SJCRH30 (cell line): ENCODE data around the gene SFRP5. TPM values are rescaled to one million over a fixed set of nuclear protein-coding genes. Genes with fewer than 3 reads are reported as not detected.

Experiments
- DNase-seq, 2 experiments: peaks; one replicate each; pipeline ENCODE4 v3.0.0-alpha.2; 2015 to 2020
- H3K27ac ChIP-seq: fragments of 250-450 bp; sonication (Bioruptor Pico); 2 replicates; pipeline ENCODE4 v1.5.1; 2020; ENCODE audit warnings: mild to moderate bottlenecking, moderate library complexity
- H3K27me3 ChIP-seq: fragments of 250-450 bp; sonication (Bioruptor Pico); 2 replicates; pipeline ENCODE4 v1.5.1; 2020; ENCODE audit warnings: mild to moderate bottlenecking, moderate library complexity
- H3K36me3 ChIP-seq: fragments of 250-450 bp; sonication (Bioruptor Pico); 2 replicates; pipeline ENCODE4 v1.5.1; 2020; ENCODE audit warnings: mild to moderate bottlenecking, moderate library complexity
- H3K4me1 ChIP-seq: fragments of 250-450 bp; sonication (Bioruptor Pico); 2 replicates; pipeline ENCODE4 v1.5.1; 2020; ENCODE audit warnings: mild to moderate bottlenecking, moderate library complexity
- H3K4me3 ChIP-seq: fragments of 250-450 bp; sonication (Bioruptor Pico); 2 replicates; pipeline ENCODE4 v1.5.1; 2020; ENCODE audit warnings: mild to moderate bottlenecking, moderate library complexity
- H3K9me3 ChIP-seq: fragments of 250-450 bp; sonication (Bioruptor Pico); replicated peaks from 2 replicates; pipeline ENCODE4 v1.5.1; 2020; ENCODE audit warnings: mild to moderate bottlenecking, moderate library complexity
- total RNA-seq: library from RNA; depleted of rRNA; stranded (reverse); fragments of >200 nt; shearing (Covaris generic); gene quantifications from 2 replicates; pipeline ENCODE4 v1.2.3, GENCODE V29; 2014; rRNA removed

Gene SFRP5
- not detected in 2 replicates for total RNA-seq

- no peak within 1 kb of the TSS for H3K27ac ChIP-seq
- peaks cover 14% of the 10 kb centered on the region for H3K4me1 ChIP-seq
- H3K27me3 ChIP-seq = no peaks in the 10 kb centered on the region
- no peaks in the 10 kb centered on the region for H3K36me3 ChIP-seq
- DNase-seq = no peak
- no peaks in the 10 kb centered on the region for H3K9me3 ChIP-seq
- no peak within 1 kb of the TSS for H3K4me3 ChIP-seq
Measured at GRCh38 chr10:97771913-97772823, at the start of gene SFRP5. Gene SFRP5, minus strand, starts transcription at chr10:97771999. Its CDS starts 166 bp downstream, at chr10:97771833.

- H3K4me1 ChIP-seq = peaks cover 3% of the 10 kb centered on the region
- H3K9me3 ChIP-seq = no peaks in the 10 kb centered on the region
- H3K36me3 ChIP-seq = no peaks in the 10 kb centered on the region
- no peak overlapping the region for H3K4me3 ChIP-seq
- H3K27me3 ChIP-seq = no peaks in the 10 kb centered on the region
- no peak for DNase-seq
- H3K27ac ChIP-seq = no peak overlapping the region
Measured at GRCh38 chr10:97820096-97820704, 48.4 kb upstream of the SFRP5 start.

- no peak overlapping the region for H3K4me3 ChIP-seq
- no peak overlapping the region for H3K27ac ChIP-seq
- H3K9me3 ChIP-seq = no peaks in the 10 kb centered on the region
- H3K27me3 ChIP-seq = no peaks in the 10 kb centered on the region
- H3K4me1 ChIP-seq = peaks cover 6% of the 10 kb centered on the region
- H3K36me3 ChIP-seq = no peaks in the 10 kb centered on the region
- no peak for DNase-seq
Measured at GRCh38 chr10:97818572-97818971, 46.8 kb upstream of the SFRP5 start.

GRCh38 chr10:97816609-97817008 lies 44.8 kb upstream of the SFRP5 start:
- H3K27ac ChIP-seq = no peak overlapping the region
- H3K9me3 ChIP-seq = no peaks in the 10 kb centered on the region
- no peak for DNase-seq
- H3K27me3 ChIP-seq = no peaks in the 10 kb centered on the region
- H3K36me3 ChIP-seq = no peaks in the 10 kb centered on the region
- no peak overlapping the region for H3K4me3 ChIP-seq
- peaks cover 8% of the 10 kb centered on the region; the same call in 1 of the 2 replicates for H3K4me1 ChIP-seq

GRCh38 chr10:97814996-97815395 lies 43.2 kb upstream of the SFRP5 start:
- H3K27ac ChIP-seq = no peak overlapping the region; the same call in 1 of the 2 replicates
- no peaks in the 10 kb centered on the region for H3K9me3 ChIP-seq
- DNase-seq = no peak
- H3K36me3 ChIP-seq = no peaks in the 10 kb centered on the region
- no peak overlapping the region for H3K4me3 ChIP-seq
- no peaks in the 10 kb centered on the region for H3K27me3 ChIP-seq
- peaks cover 12% of the 10 kb centered on the region; the same call in 1 of the 2 replicates for H3K4me1 ChIP-seq

- no peak overlapping the region for H3K27ac ChIP-seq
- no peak for DNase-seq
Measured at GRCh38 chr10:97813311-97813710, 41.5 kb upstream of the SFRP5 start.

GRCh38 chr10:97812696-97813095 lies 40.9 kb upstream of the SFRP5 start:
- Histone ChIP-seq H3K36me3 (no peaks in the 10 kb centered on the region), H3K27me3 (no peaks in the 10 kb centered on the region), H3K9me3 (no peaks in the 10 kb centered on the region), H3K27ac (no peak overlapping the region), H3K4me3 (no peak overlapping the region), H3K4me1 (peaks cover 12% of the 10 kb centered on the region; the same call in 1 of the 2 replicates)
- DNase-seq = no peak

More at GRCh38 chr10:97813311-97813710, 41.5 kb upstream of the SFRP5 start:
- no peaks in the 10 kb centered on the region for H3K27me3 ChIP-seq
- H3K4me3 ChIP-seq = no peak overlapping the region
- H3K9me3 ChIP-seq = no peaks in the 10 kb centered on the region
- peaks cover 12% of the 10 kb centered on the region; the same call in 1 of the 2 replicates for H3K4me1 ChIP-seq
- H3K36me3 ChIP-seq = no peaks in the 10 kb centered on the region

- no peaks in the 10 kb centered on the region for H3K36me3 ChIP-seq
- no peaks in the 10 kb centered on the region for H3K9me3 ChIP-seq
- no peaks in the 10 kb centered on the region for H3K27me3 ChIP-seq
- no peak for DNase-seq
- H3K4me1 ChIP-seq = peaks cover 12% of the 10 kb centered on the region; the same call in 1 of the 2 replicates
- H3K4me3 ChIP-seq = no peak overlapping the region
- no peak overlapping the region for H3K27ac ChIP-seq
Measured at GRCh38 chr10:97811958-97812357, 40.2 kb upstream of the SFRP5 start.

- H3K27me3 ChIP-seq = no peaks in the 10 kb centered on the region
- H3K36me3 ChIP-seq = no peaks in the 10 kb centered on the region
- no peak overlapping the region for H3K27ac ChIP-seq
- DNase-seq = no peak
- H3K9me3 ChIP-seq = no peaks in the 10 kb centered on the region
- H3K4me1 ChIP-seq = peaks cover 21% of the 10 kb centered on the region
- H3K4me3 ChIP-seq = no peak overlapping the region
Measured at GRCh38 chr10:97810446-97810845, 38.6 kb upstream of the SFRP5 start.

GRCh38 chr10:97805949-97806348 lies 34.1 kb upstream of the SFRP5 start:
- Histone ChIP-seq H3K4me3 (no peak overlapping the region), H3K36me3 (no peaks in the 10 kb centered on the region), H3K9me3 (no peaks in the 10 kb centered on the region), H3K4me1 (peaks cover 28% of the 10 kb centered on the region), H3K27me3 (no peaks in the 10 kb centered on the region), H3K27ac (no peak overlapping the region)
- DNase-seq = no peak

- peak; percentile 94 to 96 for DNase-seq
- Histone ChIP-seq H3K27ac (peak overlapping the region; percentile 51), H3K27me3 (no peaks in the 10 kb centered on the region), H3K4me3 (no peak overlapping the region), H3K36me3 (no peaks in the 10 kb centered on the region), H3K4me1 (peaks cover 26% of the 10 kb centered on the region), H3K9me3 (no peaks in the 10 kb centered on the region)
Measured at GRCh38 chr10:97805096-97805884, 33.5 kb upstream of the SFRP5 start.

- DNase-seq = no peak
- Histone ChIP-seq H3K9me3 (peaks cover 13% of the 10 kb centered on the region), H3K4me1 (peaks cover 24% of the 10 kb centered on the region), H3K27me3 (no peaks in the 10 kb centered on the region), H3K4me3 (no peak overlapping the region), H3K27ac (no peak overlapping the region), H3K36me3 (no peaks in the 10 kb centered on the region)
Measured at GRCh38 chr10:97801422-97801821, 29.6 kb upstream of the SFRP5 start.

- Histone ChIP-seq H3K36me3 (no peaks in the 10 kb centered on the region), H3K27me3 (no peaks in the 10 kb centered on the region), H3K4me1 (peaks cover 15% of the 10 kb centered on the region), H3K27ac (no peak overlapping the region), H3K9me3 (peaks cover 13% of the 10 kb centered on the region), H3K4me3 (no peak overlapping the region)
- no peak for DNase-seq
Measured at GRCh38 chr10:97800474-97800873, 28.7 kb upstream of the SFRP5 start.

- no peak overlapping the region for H3K4me3 ChIP-seq
- DNase-seq = no peak
- peaks cover 13% of the 10 kb centered on the region for H3K9me3 ChIP-seq
- H3K27me3 ChIP-seq = no peaks in the 10 kb centered on the region
- no peaks in the 10 kb centered on the region for H3K36me3 ChIP-seq
- H3K27ac ChIP-seq = no peak overlapping the region
- peaks cover 2% of the 10 kb centered on the region; the same call in 1 of the 2 replicates for H3K4me1 ChIP-seq
Measured at GRCh38 chr10:97798958-97799610, 27.3 kb upstream of the SFRP5 start.
